GM12878 (cell line): ENCODE data around the gene MAP1A. TPM values are rescaled to one million over a fixed set of nuclear protein-coding genes. Genes with fewer than 3 reads are reported as not detected.
A peak's percentile ranks its signal among the peaks of the same experiment; 100 is the strongest.

Experiments used
- CBX3 ChIP-seq: fragments of 200-600 bp; sonication (generic); IDR thresholded peaks from 2 replicates; pipeline ENCODE4 v1.6.1; 2016; ENCODE audit warnings: low read depth, borderline replicate concordance
- CEBPB ChIP-seq, 2 experiments: fragments of 150-350 bp in 1 of 2; IDR thresholded peaks; 2 replicates each; pipeline ENCODE4 v1.6.1; 2012 to 2014; ENCODE audit warnings: low read depth in 2 of 2, low read length in 2 of 2, borderline replicate concordance in 1 of 2, inconsistent platforms in 1 of 2
- DPF2 ChIP-seq: fragments of 450-650 bp; IDR thresholded peaks from 2 replicates; pipeline ENCODE4 v1.6.1; 2017; ENCODE audit warnings: mild to moderate bottlenecking
- EGR1 ChIP-seq, 2 experiments: IDR thresholded peaks; 1 replicate in 1 of 2; 2 replicates in 1 of 2; pipeline ENCODE4 v1.6.1; 2011 to 2012; ENCODE audit warnings: low read depth in 2 of 2, low read length in 2 of 2, borderline replicate concordance in 1 of 2, mild to moderate bottlenecking in 1 of 2, moderate library complexity in 1 of 2
- EP300 ChIP-seq, 2 experiments: fragments of 150-350 bp in 1 of 2; IDR thresholded peaks; 2 replicates each; pipeline ENCODE4 v1.6.1; 2011 to 2012; ENCODE audit warnings: low read depth in 2 of 2, low read length in 2 of 2, borderline replicate concordance in 1 of 2, improper control_type of control experiment in 1 of 2, inconsistent platforms in 1 of 2; ENCODE audit not compliant: control insufficient read depth in 1 of 2
- ESRRA ChIP-seq: IDR thresholded peaks from 2 replicates; pipeline ENCODE4 v1.6.1; 2012; ENCODE audit warnings: mild to moderate bottlenecking, low read length, improper control_type of control experiment
- ETV6 ChIP-seq, 2 experiments: fragments of 450-650 bp in 1 of 2; IDR thresholded peaks in 1 of 2; conservative IDR thresholded peaks in 1 of 2; 2 replicates each; pipeline ENCODE4 v1.6.1; 2014; ENCODE audit warnings: antibody characterized with exemption in 1 of 2, borderline replicate concordance in 1 of 2, low read depth in 1 of 2, mild to moderate bottlenecking in 1 of 2, moderate library complexity in 1 of 2
- PML ChIP-seq: IDR thresholded peaks from 2 replicates; pipeline ENCODE4 v1.6.1; 2012; ENCODE audit warnings: low read length, inconsistent platforms
- SMAD5 ChIP-seq: IDR thresholded peaks from 2 replicates; pipeline ENCODE4 v1.6.1; 2016; ENCODE audit warnings: antibody characterized with exemption, low read depth
- YBX1 ChIP-seq: fragments of 450-650 bp; IDR thresholded peaks from 2 replicates; pipeline ENCODE4 v1.6.1; 2016; ENCODE audit warnings: antibody characterized with exemption
- ZNF207 ChIP-seq: fragments of 450-650 bp; IDR thresholded peaks from 2 replicates; pipeline ENCODE4 v1.6.1; 2014; ENCODE audit warnings: antibody characterized with exemption, mild to moderate bottlenecking, borderline replicate concordance
- polyA plus RNA-seq, 11 experiments: library from polyadenylated mRNA; depleted of rRNA in 4 of 11; unstranded in 6 of 11; stranded (reverse) in 5 of 11; fragments of >200 nt; fragmentation: Nextera tagmentation in 4 of 11; fragmentation: Illumina TruSeq in 1 of 11; extraction: Ambion mirVana in 4 of 11; extraction: Trizol in 1 of 11; gene quantifications; 1 replicate in 1 of 11; 2 replicates in 10 of 11; pipeline versions ENCODE4 v1.2.1 to v1.2.3, GENCODE V29; 2011 to 2016; ENCODE audit warnings: inconsistent platforms in 2 of 11, missing spikeins in 2 of 11, low read depth in 1 of 11
- total RNA-seq, 4 experiments: library from RNA; depleted of rRNA in 3 of 4; stranded (reverse); fragments of >200 nt in 3 of 4; fragmentation: Illumina TruSeq in 1 of 4; extraction: Trizol in 1 of 4; gene quantifications; 2 replicates each; pipeline versions ENCODE4 v1.2.1 to v1.2.3, GENCODE V29; 2013 to 2021
- TF ChIP-seq, protein P1 (sequence below): fragments of 450-650 bp; IDR thresholded peaks from 2 replicates; pipeline ENCODE4 v1.6.1; 2017; ENCODE audit warnings: mild to moderate bottlenecking, moderate library complexity
- TF ChIP-seq, protein P2 (sequence below): fragments of 150-350 bp; IDR thresholded peaks from 2 replicates; pipeline ENCODE4 v1.6.1; 2016; ENCODE audit warnings: low read depth, low read length
- TF ChIP-seq, protein P3 (sequence below): fragments of 450-650 bp; IDR thresholded peaks from 2 replicates; pipeline ENCODE4 v1.6.1; 2017; ENCODE audit warnings: mild to moderate bottlenecking, low read depth, inconsistent platforms; ENCODE audit not compliant: poor library complexity, severe bottlenecking
- TF ChIP-seq, protein P4 (sequence below): IDR thresholded peaks from 2 replicates; pipeline ENCODE4 v1.6.1; 2011; ENCODE audit warnings: low read depth, low read length, improper control_type of control experiment, borderline replicate concordance

The MAP1A gene
- total and polyA plus RNA-seq, 10 of the 15 experiments (the other 5 are each of a cell fraction or from before 2014, with no cell fraction given) = under 0.01 to 0.10 (median 0.05) TPM

DNA sequence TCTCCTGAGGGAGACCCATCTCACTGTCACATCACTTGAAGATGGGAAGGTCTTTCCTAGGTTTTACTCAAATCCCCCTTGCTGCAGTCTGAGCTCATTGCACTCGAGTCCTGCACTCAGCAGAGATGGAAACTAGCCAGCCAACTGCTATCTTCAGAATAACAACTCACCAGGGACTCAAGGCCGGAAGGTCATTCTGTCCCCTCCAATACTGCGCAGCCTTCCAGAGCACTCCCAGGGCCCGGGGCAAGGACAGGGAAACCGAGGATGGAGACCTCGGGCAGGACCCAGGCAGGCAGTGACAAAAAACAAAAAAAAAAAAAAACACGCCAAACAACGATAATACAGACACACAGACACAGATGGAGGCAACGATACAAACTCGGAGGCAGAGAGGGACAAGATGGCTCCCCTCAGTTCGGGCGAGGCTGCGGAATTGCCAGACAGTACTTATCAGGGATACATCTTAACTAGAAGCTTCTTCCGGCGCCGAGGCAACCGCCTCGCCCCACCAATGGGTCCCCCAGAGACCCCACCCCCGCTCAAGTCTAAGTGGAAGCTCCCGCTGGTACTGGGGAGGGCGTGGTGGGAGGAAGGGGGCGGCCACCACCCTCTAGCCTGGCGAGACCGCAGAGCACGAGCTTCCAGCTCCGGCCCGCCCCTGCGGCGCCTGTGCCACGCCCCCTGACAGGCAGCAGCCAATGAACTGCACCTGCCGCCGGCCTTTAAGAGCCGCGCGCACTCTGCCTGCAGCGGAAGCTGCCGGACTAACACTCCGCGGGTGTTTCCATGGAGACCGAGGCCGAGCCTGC is 7.0 kb upstream of the MAP1A start (continued):
- TF ChIP-seq YBX1 = no peak
- no peak for TF ChIP-seq CBX3
- TF ChIP-seq, protein P1, sequence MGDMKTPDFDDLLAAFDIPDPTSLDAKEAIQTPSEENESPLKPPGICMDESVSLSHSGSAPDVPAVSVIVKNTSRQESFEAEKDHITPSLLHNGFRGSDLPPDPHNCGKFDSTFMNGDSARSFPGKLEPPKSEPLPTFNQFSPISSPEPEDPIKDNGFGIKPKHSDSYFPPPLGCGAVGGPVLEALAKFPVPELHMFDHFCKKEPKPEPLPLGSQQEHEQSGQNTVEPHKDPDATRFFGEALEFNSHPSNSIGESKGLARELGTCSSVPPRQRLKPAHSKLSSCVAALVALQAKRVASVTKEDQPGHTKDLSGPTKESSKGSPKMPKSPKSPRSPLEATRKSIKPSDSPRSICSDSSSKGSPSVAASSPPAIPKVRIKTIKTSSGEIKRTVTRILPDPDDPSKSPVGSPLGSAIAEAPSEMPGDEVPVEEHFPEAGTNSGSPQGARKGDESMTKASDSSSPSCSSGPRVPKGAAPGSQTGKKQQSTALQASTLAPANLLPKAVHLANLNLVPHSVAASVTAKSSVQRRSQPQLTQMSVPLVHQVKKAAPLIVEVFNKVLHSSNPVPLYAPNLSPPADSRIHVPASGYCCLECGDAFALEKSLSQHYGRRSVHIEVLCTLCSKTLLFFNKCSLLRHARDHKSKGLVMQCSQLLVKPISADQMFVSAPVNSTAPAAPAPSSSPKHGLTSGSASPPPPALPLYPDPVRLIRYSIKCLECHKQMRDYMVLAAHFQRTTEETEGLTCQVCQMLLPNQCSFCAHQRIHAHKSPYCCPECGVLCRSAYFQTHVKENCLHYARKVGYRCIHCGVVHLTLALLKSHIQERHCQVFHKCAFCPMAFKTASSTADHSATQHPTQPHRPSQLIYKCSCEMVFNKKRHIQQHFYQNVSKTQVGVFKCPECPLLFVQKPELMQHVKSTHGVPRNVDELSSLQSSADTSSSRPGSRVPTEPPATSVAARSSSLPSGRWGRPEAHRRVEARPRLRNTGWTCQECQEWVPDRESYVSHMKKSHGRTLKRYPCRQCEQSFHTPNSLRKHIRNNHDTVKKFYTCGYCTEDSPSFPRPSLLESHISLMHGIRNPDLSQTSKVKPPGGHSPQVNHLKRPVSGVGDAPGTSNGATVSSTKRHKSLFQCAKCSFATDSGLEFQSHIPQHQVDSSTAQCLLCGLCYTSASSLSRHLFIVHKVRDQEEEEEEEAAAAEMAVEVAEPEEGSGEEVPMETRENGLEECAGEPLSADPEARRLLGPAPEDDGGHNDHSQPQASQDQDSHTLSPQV = no peak
- no peak for TF ChIP-seq EP300 (IDR thresholded peaks at IDR 0.05; ENCODE audit: borderline replicate concordance in 1 of 2, control insufficient read depth in 1 of 2, low read depth in 2 of 2, low read length in 2 of 2)
- TF ChIP-seq PML = no peak
- TF ChIP-seq SMAD5 = no peak
- TF ChIP-seq, protein P2, sequence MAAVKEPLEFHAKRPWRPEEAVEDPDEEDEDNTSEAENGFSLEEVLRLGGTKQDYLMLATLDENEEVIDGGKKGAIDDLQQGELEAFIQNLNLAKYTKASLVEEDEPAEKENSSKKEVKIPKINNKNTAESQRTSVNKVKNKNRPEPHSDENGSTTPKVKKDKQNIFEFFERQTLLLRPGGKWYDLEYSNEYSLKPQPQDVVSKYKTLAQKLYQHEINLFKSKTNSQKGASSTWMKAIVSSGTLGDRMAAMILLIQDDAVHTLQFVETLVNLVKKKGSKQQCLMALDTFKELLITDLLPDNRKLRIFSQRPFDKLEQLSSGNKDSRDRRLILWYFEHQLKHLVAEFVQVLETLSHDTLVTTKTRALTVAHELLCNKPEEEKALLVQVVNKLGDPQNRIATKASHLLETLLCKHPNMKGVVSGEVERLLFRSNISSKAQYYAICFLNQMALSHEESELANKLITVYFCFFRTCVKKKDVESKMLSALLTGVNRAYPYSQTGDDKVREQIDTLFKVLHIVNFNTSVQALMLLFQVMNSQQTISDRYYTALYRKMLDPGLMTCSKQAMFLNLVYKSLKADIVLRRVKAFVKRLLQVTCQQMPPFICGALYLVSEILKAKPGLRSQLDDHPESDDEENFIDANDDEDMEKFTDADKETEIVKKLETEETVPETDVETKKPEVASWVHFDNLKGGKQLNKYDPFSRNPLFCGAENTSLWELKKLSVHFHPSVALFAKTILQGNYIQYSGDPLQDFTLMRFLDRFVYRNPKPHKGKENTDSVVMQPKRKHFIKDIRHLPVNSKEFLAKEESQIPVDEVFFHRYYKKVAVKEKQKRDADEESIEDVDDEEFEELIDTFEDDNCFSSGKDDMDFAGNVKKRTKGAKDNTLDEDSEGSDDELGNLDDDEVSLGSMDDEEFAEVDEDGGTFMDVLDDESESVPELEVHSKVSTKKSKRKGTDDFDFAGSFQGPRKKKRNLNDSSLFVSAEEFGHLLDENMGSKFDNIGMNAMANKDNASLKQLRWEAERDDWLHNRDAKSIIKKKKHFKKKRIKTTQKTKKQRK = no peak
- peak in 1 of 2 experiments; percentile 49; a peak in 1 of 3 replicates for TF ChIP-seq EGR1 (IDR thresholded peaks at IDR 0.05; ENCODE audit: borderline replicate concordance in 1 of 2, low read depth in 2 of 2, low read length in 2 of 2)
- no peak for TF ChIP-seq DPF2
- no peak for TF ChIP-seq ETV6 (conservative IDR thresholded peaks at IDR 0.05 in 1 of 2, IDR thresholded peaks at IDR 0.05 in 1 of 2; ENCODE audit: borderline replicate concordance in 1 of 2, low read depth in 1 of 2)
- TF ChIP-seq, protein P3, sequence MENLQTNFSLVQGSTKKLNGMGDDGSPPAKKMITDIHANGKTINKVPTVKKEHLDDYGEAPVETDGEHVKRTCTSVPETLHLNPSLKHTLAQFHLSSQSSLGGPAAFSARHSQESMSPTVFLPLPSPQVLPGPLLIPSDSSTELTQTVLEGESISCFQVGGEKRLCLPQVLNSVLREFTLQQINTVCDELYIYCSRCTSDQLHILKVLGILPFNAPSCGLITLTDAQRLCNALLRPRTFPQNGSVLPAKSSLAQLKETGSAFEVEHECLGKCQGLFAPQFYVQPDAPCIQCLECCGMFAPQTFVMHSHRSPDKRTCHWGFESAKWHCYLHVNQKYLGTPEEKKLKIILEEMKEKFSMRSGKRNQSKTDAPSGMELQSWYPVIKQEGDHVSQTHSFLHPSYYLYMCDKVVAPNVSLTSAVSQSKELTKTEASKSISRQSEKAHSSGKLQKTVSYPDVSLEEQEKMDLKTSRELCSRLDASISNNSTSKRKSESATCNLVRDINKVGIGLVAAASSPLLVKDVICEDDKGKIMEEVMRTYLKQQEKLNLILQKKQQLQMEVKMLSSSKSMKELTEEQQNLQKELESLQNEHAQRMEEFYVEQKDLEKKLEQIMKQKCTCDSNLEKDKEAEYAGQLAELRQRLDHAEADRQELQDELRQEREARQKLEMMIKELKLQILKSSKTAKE = no peak
- no peak for TF ChIP-seq ESRRA
- TF ChIP-seq, protein P4, sequence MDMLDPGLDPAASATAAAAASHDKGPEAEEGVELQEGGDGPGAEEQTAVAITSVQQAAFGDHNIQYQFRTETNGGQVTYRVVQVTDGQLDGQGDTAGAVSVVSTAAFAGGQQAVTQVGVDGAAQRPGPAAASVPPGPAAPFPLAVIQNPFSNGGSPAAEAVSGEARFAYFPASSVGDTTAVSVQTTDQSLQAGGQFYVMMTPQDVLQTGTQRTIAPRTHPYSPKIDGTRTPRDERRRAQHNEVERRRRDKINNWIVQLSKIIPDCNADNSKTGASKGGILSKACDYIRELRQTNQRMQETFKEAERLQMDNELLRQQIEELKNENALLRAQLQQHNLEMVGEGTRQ = peak; percentile 18; the same call in 1 of the 2 replicates
- TF ChIP-seq CEBPB (IDR thresholded peaks at IDR 0.05; ENCODE audit: borderline replicate concordance in 1 of 2, low read depth in 2 of 2, low read length in 2 of 2) = no peak
- no peak for TF ChIP-seq ZNF207
